ENCODE measurements around the gene C3orf38.

Gene C3orf38

GRCh38 chr3:88188436-88188835, 38.7 kb downstream of the C3orf38 start:
- no peak for TF ChIP-seq CTCF (IDR thresholded peaks at IDR 0.05; ENCODE audit: low read depth, low read length)

GRCh38 chr3:88189361-88189810, 39.6 kb downstream of the C3orf38 start:
- no peak for TF ChIP-seq CTCF (IDR thresholded peaks at IDR 0.05; ENCODE audit: low read depth, low read length)
- peak overlapping the region; percentile 50 for H3K4me3 ChIP-seq (ENCODE audit: low read depth, low read length)

More at GRCh38 chr3:88188436-88188835, 38.7 kb downstream of the C3orf38 start:
- H3K4me3 ChIP-seq (ENCODE audit: low read depth, low read length), result no peak overlapping the region

GRCh38 chr3:88191872-88192409, 42.2 kb downstream of the C3orf38 start:
- H3K4me3 ChIP-seq (ENCODE audit: low read depth, low read length), result no peak overlapping the region
- TF ChIP-seq CTCF (IDR thresholded peaks at IDR 0.05; ENCODE audit: low read depth, low read length), result no peak

- no peak overlapping the region for H3K4me3 ChIP-seq (ENCODE audit: low read depth, low read length)
- TF ChIP-seq CTCF (IDR thresholded peaks at IDR 0.05; ENCODE audit: low read depth, low read length), result no peak
Measured at GRCh38 chr3:88192631-88193030, 42.9 kb downstream of the C3orf38 start.

- no peak for TF ChIP-seq CTCF (IDR thresholded peaks at IDR 0.05; ENCODE audit: low read depth, low read length)
- H3K4me3 ChIP-seq (ENCODE audit: low read depth, low read length), result no peak overlapping the region
Measured at GRCh38 chr3:88195951-88196434, 46.2 kb downstream of the C3orf38 start.

GRCh38 chr3:88198121-88198520, 48.4 kb downstream of the C3orf38 start:
- TF ChIP-seq CTCF (IDR thresholded peaks at IDR 0.05; ENCODE audit: low read depth, low read length), result no peak
- no peak overlapping the region for H3K4me3 ChIP-seq (ENCODE audit: low read depth, low read length)

GRCh38 chr3:88203642-88204055, 53.9 kb downstream of the C3orf38 start:
- TF ChIP-seq CTCF (IDR thresholded peaks at IDR 0.05; ENCODE audit: low read depth, low read length), result peak; percentile 88
- H3K4me3 ChIP-seq (ENCODE audit: low read depth, low read length), result no peak overlapping the region

All from WI38 (cell line).